ENCODE measurements around the gene PACSIN2. TPM values are rescaled to one million over a fixed set of nuclear protein-coding genes. Genes with fewer than 3 reads are reported as not detected.
"Not testable (repeated sequence)": the region's sequence is repeated elsewhere in the genome, so short reads cannot be mapped to it uniquely, and the experiment has no call there.

PACSIN2 gene
- 10 to 100 TPM in 11 of 12 donors, not detected in 1; 22.7 to 44.7 (median 29.0) TPM for polyA plus RNA-seq (ENCODE audit: insufficient read length in 12 of 12)
- long read RNA-seq, donor 1, transcript PACSIN2-201 (11 exons, 3,249 nt), result major isoform, 5 of 14 reads
- long read RNA-seq, donor 1, partial matches to known transcripts, result 9 of 14 reads
- long read RNA-seq, donor 1, other reads (novel, unspliced or antisense), result 0 of 14 reads
- long read RNA-seq, donor 2, partial matches to known transcripts, result 0 of 3 reads
- long read RNA-seq, donor 2, other reads (novel, unspliced or antisense), result 0 of 3 reads
- long read RNA-seq, donor 3, partial matches to known transcripts, result 0 of 3 reads
- long read RNA-seq, donor 3, other reads (novel, unspliced or antisense), result 0 of 3 reads
- long read RNA-seq, donor 4, partial matches to known transcripts, result 0 of 2 reads
- long read RNA-seq, donor 4, other reads (novel, unspliced or antisense), result 0 of 2 reads
- long read RNA-seq, donor 5, transcript PACSIN2-201 (11 exons, 3,249 nt), result major isoform, 7 of 8 reads
- long read RNA-seq, donor 5, partial matches to known transcripts, result 0 of 8 reads
- long read RNA-seq, donor 5, other reads (novel, unspliced or antisense), result 0 of 8 reads
- long read RNA-seq, donor 6, partial matches to known transcripts, result 0 of 3 reads
- long read RNA-seq, donor 6, other reads (novel, unspliced or antisense), result 0 of 3 reads
- long read RNA-seq, donor 7, partial matches to known transcripts, result 6 of 8 reads
- long read RNA-seq, donor 7, other reads (novel, unspliced or antisense), result 0 of 8 reads
- long read RNA-seq, donor 8, partial matches to known transcripts, result 0 of 4 reads
- long read RNA-seq, donor 8, other reads (novel, unspliced or antisense), result 0 of 4 reads
- long read RNA-seq, donor 9, partial matches to known transcripts, result 0 of 1 reads
- long read RNA-seq, donor 9, other reads (novel, unspliced or antisense), result 0 of 1 reads
- long read RNA-seq, donor 10, partial matches to known transcripts, result 5 of 6 reads
- long read RNA-seq, donor 10, other reads (novel, unspliced or antisense), result 0 of 6 reads
- long read RNA-seq, donor 11, partial matches to known transcripts, result 5 of 7 reads
- long read RNA-seq, donor 11, other reads (novel, unspliced or antisense), result 0 of 7 reads

GRCh38 chr22:43014869-43015676, at the start of gene PACSIN2:
Gene PACSIN2 (minus strand): TSS chr22:43015149. CDS start chr22:42912080, 103,069 bp downstream.
- DNase-seq, result peak; percentile 98

DNA sequence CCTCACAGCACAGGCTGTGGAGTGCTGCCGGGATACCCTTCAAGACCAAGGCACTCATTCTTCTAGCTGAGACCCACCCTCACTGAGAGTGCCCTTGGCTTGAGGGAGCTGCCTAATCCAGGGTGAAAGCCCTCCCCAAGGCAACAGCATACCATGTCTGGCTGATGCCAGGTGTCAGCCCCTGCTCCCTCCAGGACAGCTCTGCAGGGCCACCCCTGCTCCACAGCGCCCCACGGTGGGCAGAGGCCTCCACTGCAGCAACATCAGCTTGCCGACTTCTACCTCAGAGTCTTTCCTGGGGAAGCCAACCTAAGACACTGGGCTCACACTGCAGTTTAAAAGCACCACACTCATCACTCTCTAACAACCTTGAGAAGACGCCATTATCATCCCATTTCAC, 45.2 kb upstream of the PACSIN2 start:
- DNase-seq, result no peak

DNA sequence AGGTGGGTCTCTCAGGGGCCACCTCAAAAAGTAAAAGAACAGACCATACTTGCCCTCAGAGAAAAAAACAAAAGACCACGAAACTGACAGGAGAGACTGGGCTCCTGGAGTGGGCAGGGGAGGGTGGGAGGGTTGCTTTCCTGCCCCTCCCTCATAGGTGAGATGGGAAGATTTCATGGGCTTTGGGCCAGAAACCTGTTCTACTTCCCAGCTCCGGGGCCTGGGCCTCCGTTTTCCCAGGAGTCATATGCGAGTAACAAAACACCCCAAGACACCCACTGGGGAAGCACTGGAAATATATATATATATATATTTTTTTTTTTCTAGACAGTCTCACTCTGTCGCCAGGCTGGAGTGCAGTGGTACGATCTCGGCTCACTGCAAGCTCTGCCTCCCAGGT, 42.7 kb upstream of the PACSIN2 start:
- no peak for DNase-seq

- DNase-seq, result no peak
These were observed 38.2 kb upstream of the PACSIN2 start for GRCh38 chr22:43053176-43053575.

DNA sequence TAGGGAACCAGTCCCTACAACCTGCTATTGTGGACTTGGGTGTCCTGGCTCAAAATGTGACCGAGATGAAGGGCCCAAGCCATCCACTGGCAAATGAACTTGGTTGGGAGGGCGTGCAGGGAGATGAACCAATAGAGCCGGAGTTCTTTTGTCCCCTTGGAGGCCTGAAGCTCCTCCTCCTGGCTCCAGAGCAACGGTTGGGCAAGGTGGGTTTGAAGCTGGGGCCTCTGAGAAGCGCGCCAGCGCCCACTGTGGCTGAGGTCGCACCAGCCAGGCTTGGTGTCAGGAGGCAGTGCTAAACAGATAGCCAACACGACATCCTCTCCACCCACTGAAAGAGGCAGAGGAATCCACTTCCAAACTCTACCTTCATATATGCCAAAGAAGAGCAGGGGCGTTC, 36.0 kb upstream of the PACSIN2 start:
- DNase-seq, result no peak

GRCh38 chr22:43047605-43048004, 32.7 kb upstream of the PACSIN2 start:
- DNase-seq, result no peak

DNA sequence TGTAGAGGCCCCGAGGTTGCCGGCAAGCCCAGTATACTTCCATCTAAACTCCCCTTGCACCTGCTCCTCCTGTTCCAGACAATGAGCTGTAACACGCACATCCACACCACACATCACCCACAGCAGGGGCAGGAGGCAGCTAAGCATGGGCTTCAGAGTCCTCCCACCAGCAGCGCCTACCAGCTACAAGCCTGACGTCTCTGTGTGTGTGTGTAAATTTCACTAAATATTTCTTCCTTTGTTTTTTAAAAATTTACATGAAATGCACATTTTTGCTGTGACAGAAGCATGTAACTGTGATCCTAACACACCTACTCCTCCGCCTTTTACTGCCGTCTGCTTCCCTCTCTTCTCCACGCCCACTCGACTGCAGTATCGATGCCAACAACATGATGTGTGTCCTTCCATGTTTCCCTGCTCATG, 29.4 kb upstream of the PACSIN2 start:
- no peak for DNase-seq

DNA sequence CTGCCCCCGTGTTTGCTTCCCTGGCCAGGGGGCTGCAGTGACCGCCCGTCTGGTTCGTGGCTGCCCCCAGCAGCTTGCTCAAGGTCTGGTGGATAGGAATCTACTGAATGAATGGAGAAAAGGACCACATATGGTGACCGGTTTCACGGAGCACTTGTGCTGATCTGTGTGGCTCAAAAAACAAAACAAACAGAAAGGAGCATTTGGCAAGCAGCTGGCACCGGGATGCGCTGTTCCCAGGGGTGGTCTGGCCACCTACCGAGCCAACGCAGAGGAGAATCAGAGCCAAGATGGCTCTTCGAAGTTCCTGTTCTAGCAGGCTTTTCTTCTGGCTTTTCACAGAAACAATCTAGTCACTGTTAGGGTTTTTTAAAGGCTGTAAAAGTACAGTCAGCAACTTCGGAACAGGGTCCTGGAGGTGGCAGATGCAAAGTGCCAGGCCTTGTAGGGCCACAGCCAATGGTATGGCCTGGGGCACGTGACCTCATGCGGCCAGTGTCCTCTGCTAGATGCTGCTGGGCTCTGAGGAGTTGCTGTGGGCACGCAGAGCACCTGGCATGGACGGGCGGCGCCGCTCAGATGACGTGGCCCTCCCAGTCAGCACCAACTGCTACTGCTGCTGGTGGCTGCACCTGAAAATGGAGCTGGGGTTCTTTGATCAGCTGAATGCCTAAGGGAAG, 27.3 kb upstream of the PACSIN2 start:
- DNase-seq, result no peak

- no peak for DNase-seq
These were observed 24.9 kb upstream of the PACSIN2 start for GRCh38 chr22:43039800-43040199.

DNA sequence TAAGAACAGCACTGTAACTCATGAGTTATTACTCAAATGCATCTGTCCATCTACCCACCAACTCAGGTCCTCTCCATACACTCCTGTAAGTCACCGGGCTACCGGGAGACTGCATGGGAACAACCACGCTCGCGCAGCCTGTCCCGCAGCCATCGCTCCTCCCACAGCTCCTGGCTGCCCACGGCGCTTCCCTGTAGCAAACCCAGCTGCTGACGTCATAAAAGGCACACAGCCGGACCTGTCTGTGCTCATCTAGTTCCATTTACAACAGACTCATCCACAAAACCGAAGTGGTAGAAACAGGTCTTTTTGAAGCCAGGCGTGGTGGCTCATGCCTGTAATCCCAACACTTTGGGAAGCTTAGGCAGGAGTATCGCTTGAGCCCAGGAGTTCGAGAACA, 23.4 kb upstream of the PACSIN2 start:
- no peak for DNase-seq

DNA sequence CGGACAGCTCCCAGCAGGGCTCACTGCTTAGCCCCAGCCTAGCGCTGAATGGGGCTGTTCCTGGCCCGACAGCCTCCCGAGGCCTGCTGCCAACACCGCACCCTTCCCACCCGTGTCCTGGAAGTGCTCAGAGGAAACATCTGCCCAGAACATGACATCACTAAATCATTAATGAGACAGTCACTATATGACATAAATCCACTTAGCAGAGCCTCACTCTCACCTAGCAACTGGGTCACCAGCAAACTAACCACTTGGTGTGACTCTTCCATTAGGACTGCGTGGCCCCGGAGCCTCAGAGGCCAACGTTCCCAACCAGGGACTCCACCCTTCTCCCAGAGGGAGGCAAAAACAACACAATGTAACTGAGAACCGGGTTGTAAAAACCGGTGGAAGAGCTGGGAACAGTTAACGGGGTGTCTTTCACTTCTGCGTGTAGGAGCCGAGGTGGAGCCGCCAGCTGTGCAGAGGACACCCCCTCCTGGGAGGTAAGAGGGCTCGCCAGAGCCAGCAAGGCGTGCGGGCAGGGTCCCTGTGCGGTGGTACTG, 21.4 kb upstream of the PACSIN2 start:
- peak; percentile 66 for DNase-seq

DNA sequence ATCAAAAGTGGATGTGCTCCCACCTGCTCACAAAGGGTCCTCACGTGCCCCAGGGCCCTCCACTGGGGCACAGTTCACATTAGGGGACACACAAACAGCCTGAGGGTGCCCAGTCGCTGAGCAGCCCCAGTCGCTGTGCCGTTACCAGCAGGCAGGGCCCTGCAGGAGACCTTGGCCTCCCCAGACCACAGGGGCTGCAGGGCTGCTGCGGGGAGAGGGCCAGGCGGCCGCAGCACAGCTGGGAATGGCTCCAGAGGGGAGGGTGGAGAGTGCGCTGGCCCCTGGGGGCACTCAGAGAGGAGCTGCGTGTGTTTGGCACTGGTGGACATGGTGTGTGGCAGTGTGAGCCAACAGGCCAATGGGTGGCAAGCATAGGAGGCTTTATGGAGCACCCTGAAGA, 20.3 kb upstream of the PACSIN2 start:
- no peak for DNase-seq

- DNase-seq, result no peak
These were observed 16.7 kb upstream of the PACSIN2 start for GRCh38 chr22:43031617-43032016.

DNA sequence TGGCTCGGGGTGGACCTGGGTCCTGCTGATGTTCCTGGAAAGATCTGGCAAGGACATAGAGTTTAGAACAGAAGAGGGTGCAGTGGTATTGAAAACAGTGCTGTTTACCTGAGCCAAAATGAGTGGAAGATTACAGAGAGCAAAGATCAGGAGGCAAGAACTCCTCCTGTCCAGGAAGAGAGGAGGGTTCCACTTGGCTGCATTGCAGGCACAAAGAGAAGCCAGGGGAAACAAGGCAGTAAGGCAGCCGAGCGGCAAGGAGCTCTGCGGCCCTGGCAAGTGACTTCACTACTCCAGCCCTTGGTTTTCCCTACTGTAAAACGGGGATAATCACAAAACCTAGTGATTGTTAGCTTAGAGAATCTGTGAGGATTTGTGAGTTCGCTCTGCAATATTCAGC, 3.7 kb upstream of the PACSIN2 start:
- no peak for DNase-seq

- DNase-seq, result no peak
These were observed 2.8 kb upstream of the PACSIN2 start for GRCh38 chr22:43017525-43018460.

DNA sequence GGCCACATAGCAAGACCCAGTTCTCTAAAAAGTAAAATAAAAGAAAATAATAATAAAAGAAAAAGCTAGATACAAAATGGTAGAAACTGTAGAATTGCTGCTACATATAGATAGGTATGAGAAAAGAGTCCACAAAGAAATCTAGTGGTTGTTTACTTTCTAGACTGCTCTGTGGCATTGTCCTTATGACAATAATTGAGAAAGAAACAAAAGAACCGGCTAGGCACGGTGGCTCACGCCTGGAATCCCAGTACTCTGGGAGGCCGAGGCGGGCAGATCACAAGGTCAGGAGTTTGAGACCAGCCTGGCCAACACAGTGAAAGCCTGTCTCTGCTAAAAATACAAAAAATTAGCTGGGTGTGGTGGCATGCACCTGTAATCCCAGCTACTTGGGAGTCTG, 1.2 kb upstream of the PACSIN2 start:
- DNase-seq, result not testable (repeated sequence)

- DNase-seq, result no peak
These were observed 711 bp upstream of the PACSIN2 start for GRCh38 chr22:43015677-43016042.

DNA sequence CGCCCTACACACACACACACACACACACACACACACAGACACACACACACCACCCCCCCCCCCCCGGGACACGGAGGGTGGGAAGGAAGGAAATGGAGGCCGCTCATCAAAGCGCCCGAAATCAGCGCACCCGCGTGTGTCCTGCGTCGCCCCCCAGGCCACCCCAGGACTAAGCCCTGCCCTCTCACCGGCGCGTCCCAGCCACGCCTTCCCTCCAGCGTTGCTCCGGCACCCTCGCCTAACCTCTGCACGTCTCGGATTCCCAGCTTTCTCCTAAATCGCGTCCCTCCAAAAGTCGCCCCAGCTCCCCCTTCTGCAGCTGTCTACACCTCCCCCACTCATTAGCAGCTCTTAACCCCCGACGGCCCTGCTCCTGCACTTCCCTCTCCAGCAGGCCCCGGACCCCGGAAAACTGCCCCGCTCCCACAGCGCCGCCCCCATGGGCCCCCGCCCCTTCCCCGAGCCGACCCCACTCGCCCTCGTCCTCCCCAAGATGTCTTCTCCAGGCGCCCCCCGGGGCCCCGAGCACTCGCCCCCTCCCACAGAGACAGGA, 557 bp downstream of the PACSIN2 start:
- no peak for DNase-seq
